NCI-H1417 (cell line): ENCODE data around the gene GPHN.

ENCODE experiments used
- DNase-seq, 3 experiments: peaks; one replicate each; lab custom pipeline; 2025; lab: John Stamatoyannopoulos, UW

Gene GPHN

GRCh38 chr14:67162385-67162784 lies 654.4 kb downstream of the GPHN start:
- DNase-seq = no peak

GRCh38 chr14:67166450-67166853 lies 658.5 kb downstream of the GPHN start:
- DNase-seq = peak in 2 of 3 experiments; percentile 35 to 38

DNA sequence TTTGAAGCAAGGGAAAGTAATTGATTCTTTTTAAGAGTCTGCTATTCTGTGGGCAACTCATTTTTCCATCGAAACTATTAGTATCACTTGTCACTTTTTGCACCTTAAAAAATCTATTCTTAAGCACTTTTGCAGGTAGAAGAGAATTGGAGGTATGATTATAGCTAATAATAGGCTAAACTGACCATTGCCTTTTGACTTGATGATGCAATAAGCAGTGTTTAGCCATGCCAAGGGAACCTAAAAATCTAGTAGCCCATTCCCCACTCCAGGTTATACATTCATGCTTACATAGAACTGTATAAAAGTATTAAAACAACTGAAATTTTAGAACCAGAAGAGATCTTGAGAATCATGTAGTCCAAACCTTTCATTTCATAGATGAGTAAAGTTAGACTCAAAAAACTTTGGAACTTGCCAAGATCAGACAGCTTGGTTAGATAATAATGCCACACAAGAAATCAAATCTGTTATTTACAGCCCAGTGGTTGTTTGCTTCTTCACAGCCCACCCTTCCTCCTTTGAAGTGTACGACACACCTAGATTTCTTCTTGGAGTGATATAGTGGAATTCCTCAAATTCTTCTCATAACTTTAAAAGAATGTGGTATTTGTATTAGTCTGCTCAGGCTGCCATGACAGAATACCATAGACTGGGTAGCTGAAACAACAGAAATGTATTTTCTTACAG lies 659.6 kb downstream of the GPHN start:
- no peak for DNase-seq

DNA sequence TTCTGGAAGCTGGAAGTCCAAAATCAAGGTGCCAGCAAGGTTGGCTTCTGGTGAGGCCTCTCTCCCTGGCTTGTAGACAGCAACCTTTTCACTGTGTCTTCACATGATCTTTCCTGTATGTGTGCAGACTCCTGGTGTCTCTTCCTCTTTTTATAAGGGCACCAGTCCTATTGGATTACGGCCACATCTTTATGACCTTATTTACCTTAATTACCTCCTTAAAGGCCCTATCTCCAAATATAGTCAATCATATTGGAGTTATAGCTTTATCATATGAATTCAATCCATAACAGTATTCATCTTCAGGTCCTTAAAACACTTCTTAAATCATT lies 660.1 kb downstream of the GPHN start:
- no peak for DNase-seq

GRCh38 chr14:67170660-67171059 lies 662.7 kb downstream of the GPHN start:
- DNase-seq = no peak

- DNase-seq = no peak
Measured at GRCh38 chr14:67172056-67172455, 664.1 kb downstream of the GPHN start.

- DNase-seq = no peak
Measured at GRCh38 chr14:67172520-67172919, 664.6 kb downstream of the GPHN start.

GRCh38 chr14:67173719-67174118 lies 665.8 kb downstream of the GPHN start:
- no peak for DNase-seq

DNA sequence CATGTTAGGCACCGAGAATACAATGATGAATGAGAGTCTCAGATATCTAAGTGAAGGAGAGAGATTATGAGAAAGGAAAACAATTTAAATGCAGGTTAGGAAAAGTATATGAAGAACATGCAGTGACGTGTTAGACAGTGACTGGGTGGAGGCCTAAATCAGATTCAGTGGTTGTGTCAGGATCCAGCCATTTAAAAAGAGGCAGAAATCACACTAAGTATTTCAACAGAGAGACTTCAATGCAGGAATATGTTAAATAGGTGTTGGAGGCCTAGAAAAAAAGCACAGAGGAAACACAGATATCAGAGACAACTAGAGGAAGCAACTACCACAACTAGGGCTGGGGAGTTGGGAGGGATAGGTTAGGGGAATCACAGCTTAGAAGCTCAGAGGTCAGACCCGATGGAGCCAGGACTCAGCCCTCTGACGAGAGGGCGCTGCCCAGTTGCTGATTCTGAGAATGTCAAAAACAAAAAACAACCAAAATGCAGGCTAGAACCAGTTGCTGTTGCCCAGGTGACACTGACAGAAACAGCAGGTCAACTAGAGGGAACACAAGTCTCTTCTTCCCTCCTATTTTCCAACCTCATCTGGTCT lies 678.3 kb downstream of the GPHN start:
- no peak for DNase-seq

DNA sequence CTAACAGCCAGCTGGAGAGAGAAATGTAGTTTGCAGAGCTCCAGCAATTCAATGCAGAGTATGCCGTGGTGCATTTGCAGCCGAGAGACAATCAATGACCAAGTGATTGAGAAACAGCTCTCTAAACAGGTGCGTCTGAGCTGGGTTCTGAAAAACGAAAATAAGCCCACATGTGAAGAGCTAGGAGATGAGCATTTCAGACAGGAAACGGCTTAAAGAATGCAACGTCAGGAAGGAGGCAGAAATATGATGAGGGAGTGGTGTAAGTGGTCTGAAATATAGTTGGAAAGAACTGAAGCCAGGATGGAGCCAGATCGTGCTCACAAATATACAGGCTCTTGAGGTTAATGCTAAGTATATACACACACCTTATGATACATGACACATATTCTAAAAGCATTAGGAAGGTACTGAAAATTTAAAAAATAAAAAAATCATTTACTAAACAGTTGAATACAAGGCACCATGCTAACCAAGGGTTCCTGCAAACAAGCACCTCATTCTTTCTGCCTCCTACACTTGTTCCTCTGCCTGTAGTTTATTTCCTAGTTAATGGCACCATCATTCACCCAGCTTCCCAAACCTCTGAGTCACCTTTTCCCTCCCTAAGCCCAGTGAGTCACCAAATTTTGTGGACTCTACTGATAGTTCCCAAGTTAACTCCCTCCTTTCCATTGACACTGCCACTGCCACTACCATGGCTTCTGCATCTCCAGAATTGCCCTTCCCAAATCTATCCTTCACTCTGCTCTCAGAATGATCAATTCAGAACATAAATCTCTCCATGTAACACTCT lies 679.0 kb downstream of the GPHN start:
- no peak for DNase-seq

DNA sequence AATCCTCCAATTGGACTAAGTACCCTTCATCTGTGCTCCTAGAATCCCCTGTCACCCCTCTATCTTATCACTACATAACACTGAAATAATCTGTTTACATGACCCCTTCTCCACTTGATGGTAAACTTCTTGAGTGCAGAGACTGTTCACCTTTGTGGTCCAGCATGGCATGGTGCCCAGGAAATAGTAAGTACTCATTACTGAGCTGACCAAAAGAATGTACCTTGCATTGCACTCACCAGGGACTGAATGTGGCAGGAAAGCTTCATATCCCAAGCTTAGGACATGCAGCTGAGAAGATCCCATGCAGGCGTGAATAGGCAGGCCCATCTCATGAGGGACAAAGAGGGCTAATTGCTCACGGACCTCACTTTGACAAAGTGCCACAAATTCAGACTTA lies 679.9 kb downstream of the GPHN start:
- DNase-seq = no peak

DNA sequence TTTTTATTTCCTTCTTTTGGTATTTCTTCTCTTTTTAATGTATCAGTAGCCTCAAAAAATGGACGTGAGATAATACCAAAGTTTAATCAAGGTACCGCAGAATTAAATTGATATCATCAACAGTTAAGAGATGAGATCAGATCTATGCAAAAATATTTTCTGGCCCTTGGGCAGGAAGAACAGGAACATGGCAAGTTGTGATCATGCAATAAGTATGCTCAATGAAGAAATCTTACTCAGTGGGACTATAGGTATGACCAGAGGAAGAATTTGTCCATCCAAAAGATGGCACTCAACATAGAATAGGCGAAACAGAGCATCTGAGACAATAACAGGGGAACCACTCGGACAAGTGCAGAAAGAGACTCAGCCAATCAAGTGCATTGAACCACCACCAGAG lies 680.4 kb downstream of the GPHN start:
- DNase-seq = no peak

DNA sequence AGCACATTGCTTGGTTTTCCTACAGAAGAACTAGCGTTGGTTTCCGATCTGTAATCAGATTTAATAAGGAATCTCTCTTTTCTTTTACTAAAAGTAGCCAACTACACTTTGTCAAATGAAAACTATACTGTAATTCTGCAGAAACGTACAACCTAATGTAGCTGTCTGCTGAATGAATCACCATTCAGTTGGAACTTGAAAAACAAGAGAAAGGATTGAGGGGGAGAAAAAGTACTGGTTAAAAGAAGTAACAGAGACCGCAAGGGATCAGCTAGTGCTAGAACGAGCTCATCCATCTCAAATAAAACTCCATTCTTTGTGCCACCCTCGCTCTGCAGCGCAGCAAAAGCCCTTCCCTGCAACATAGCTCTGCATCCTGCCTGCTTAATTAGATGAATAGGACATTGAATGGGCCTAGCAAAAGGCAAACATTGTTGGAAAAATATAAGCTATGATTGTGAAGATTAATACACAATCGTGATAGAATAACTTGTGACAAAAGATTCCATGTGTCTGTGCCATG lies 683.9 kb downstream of the GPHN start:
- no peak for DNase-seq

- DNase-seq = no peak
Measured at GRCh38 chr14:67192366-67192765, 684.4 kb downstream of the GPHN start.

GRCh38 chr14:67195279-67195678 lies 687.3 kb downstream of the GPHN start:
- no peak for DNase-seq

DNA sequence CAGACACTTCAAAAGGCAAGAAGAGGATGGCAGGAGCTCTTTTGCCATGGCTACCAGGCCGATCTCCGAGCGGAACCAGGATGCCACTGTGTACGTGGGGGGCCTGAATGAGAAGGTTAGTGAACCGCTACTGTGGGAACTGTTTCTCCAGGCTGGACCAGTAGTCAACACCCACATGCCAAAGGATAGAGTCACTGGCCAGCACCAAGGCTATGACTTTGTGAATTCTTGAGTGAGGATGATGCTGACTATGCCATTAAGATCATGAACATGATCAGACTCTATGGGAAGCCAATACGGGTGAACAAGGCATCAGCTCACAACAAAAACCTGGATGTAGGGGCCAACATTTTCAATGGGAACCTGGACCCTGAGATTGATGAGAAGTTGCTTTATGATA lies 691.1 kb downstream of the GPHN start:
- DNase-seq = no peak

DNA sequence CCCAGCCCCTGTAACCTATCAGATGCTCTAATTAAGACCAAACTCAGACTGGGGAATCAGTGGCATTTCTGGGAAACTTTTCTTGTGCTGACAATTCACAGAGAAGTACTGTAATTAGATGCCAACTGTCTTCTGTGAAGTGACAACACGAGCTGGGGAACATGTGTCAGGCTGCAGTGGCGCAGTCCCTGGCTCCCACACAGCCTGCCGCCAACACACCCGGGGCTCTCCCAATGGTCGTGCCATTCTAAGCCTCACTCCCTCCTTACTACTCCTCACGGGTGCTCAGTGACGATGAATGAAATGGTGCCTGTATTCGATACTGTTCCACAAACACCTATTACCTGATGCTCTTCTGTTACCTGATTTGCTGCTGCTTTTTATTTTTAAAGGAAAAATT lies 699.9 kb downstream of the GPHN start:
- no peak for DNase-seq

DNA sequence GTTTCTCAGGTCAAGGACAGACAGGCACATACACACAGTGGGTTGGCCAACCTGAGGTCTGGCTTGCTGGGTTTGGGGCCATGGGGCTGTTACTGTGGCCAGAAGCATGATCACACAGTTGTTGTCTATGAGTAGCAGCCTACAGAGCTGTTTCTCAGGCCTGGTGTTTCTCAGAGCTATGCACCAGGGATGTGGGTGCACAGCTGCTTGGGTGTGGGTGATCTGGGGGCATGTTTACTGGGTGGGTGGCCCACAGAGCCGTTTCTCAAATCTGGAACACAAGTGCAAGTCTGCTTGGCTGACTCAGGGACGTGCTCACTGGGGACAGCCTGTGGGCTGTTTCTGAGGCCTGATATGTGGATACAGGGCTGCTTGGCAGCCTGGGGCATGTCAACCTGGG lies 710.2 kb downstream of the GPHN start:
- no peak for DNase-seq

- no peak for DNase-seq
Measured at GRCh38 chr14:67221248-67221981, 713.5 kb downstream of the GPHN start.

DNA sequence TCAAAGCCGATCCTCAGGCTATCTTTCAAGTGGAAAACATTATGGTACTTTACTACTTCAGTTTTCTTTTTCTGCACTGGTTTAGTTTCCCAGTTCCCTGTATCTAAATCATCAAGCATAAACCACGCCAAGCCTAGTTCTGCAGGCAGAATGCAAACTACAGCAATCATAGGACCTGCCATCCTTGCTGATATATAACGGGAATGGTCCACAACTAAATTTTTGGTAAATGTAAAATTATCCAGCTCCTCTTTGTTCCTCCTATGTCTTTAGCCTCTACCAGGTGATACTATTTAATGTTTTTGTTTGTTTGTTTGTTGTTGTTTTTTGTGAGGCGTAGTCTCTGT lies 714.0 kb downstream of the GPHN start:
- DNase-seq = no peak

- DNase-seq = no peak
Measured at GRCh38 chr14:67225523-67225922, 717.6 kb downstream of the GPHN start.

- no peak for DNase-seq
Measured at GRCh38 chr14:67228325-67228984, 720.5 kb downstream of the GPHN start.
